DND-41 (cell line): Measurements from ENCODE around the gene ERCC2.

Experiments
- EZH2 ChIP-seq: IDR thresholded peaks from 3 replicates; pipeline ENCODE4 v1.6.1; 2012; ENCODE audit warnings: borderline replicate concordance, low read depth, mild to moderate bottlenecking, moderate library complexity, low read length, inconsistent platforms; ENCODE audit not compliant: severe bottlenecking
- TF ChIP-seq, protein P1 (sequence below): IDR thresholded peaks from 2 replicates; pipeline ENCODE4 v1.5.1; 2012; ENCODE audit warnings: borderline replicate concordance, low read length, moderate library complexity, mild to moderate bottlenecking; ENCODE audit not compliant: poor library complexity, severe bottlenecking; ENCODE audit errors: extremely low read depth

DNA sequence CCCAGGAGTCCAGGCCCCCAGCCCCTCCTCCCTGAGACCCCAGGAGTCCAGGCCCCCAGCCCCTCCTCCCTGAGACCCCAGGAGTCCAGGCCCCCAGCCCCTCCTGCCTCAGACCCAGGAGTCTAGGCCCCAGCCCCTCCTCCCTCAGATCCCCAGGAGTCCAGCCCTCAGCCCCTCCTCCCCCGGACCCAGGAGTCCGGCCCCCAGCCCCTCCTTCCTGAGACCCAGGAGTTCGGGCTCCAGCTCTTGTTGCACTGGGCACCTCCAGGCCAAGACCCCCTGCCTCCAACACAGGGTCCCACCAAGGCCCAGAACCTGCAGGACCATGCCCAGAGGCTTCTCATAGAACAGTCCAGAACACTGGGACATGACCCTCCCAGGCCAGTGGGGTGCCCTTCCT lies 49.5 kb upstream of the ERCC2 start:
- TF ChIP-seq EZH2, result no peak
- TF ChIP-seq, protein P1, sequence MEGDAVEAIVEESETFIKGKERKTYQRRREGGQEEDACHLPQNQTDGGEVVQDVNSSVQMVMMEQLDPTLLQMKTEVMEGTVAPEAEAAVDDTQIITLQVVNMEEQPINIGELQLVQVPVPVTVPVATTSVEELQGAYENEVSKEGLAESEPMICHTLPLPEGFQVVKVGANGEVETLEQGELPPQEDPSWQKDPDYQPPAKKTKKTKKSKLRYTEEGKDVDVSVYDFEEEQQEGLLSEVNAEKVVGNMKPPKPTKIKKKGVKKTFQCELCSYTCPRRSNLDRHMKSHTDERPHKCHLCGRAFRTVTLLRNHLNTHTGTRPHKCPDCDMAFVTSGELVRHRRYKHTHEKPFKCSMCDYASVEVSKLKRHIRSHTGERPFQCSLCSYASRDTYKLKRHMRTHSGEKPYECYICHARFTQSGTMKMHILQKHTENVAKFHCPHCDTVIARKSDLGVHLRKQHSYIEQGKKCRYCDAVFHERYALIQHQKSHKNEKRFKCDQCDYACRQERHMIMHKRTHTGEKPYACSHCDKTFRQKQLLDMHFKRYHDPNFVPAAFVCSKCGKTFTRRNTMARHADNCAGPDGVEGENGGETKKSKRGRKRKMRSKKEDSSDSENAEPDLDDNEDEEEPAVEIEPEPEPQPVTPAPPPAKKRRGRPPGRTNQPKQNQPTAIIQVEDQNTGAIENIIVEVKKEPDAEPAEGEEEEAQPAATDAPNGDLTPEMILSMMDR, result no peak
